Liver (tissue), 9 donors: ENCODE measurements around the gene ATP6V0E2. TPM values are rescaled to one million over a fixed set of nuclear protein-coding genes. Genes with fewer than 3 reads are reported as not detected.

Experiments used
- DNase-seq: peaks from one replicate; pipeline ENCODE4 v3.0.0-alpha.2; 2017; ENCODE audit warnings: low spot score
- H3K27ac ChIP-seq, 2 donors: one replicate each; pipeline ENCODE4 v1.7.0; 2013; ENCODE audit warnings: inconsistent platforms in 2 of 2, low read length in 2 of 2, control low read depth in 1 of 2, low read depth in 1 of 2, mild to moderate bottlenecking in 1 of 2
- H3K27me3 ChIP-seq, 4 donors: one replicate each; pipeline versions ENCODE4 v1.6.1 to v1.7.0; 2013; ENCODE audit warnings: low read length in 3 of 4, inconsistent platforms in 1 of 4, mild to moderate bottlenecking in 1 of 4, moderate library complexity in 1 of 4; ENCODE audit not compliant: control insufficient read depth in 4 of 4, insufficient read depth in 4 of 4
- H3K36me3 ChIP-seq, 4 donors: one replicate each; pipeline versions ENCODE4 v1.6.1 to v1.7.0; 2013; ENCODE audit warnings: low read length in 3 of 4, mild to moderate bottlenecking in 3 of 4, low read depth in 1 of 4, moderate library complexity in 1 of 4; ENCODE audit not compliant: control insufficient read depth in 4 of 4, insufficient read depth in 3 of 4
- H3K4me1 ChIP-seq, 4 donors: one replicate each; pipeline versions ENCODE4 v1.6.1 to v1.7.0; 2013; ENCODE audit warnings: low read length in 3 of 4, mild to moderate bottlenecking in 3 of 4, moderate library complexity in 1 of 4; ENCODE audit not compliant: control insufficient read depth in 4 of 4, insufficient read depth in 4 of 4
- H3K4me3 ChIP-seq, 3 donors: one replicate each; pipeline versions ENCODE4 v1.6.1 to v1.7.0; 2013; ENCODE audit warnings: low read length in 3 of 3, control low read depth in 1 of 3, low read depth in 1 of 3, mild to moderate bottlenecking in 1 of 3
- H3K9ac ChIP-seq, 2 donors: one replicate each; pipeline ENCODE4 v1.7.0; 2013; ENCODE audit warnings: low read length in 2 of 2, mild to moderate bottlenecking in 2 of 2, moderate library complexity in 2 of 2, control low read depth in 1 of 2, low read depth in 1 of 2
- H3K9me3 ChIP-seq, 4 donors: one replicate each; pipeline versions ENCODE4 v1.6.1 to v1.7.0; 2013; ENCODE audit warnings: low read length in 3 of 4; ENCODE audit not compliant: control insufficient read depth in 4 of 4
- EGR1 ChIP-seq, 2 donors: IDR thresholded peaks; 2 replicates each; pipeline ENCODE4 v1.6.1; 2016 to 2018; ENCODE audit warnings: antibody characterized with exemption in 2 of 2, low read depth in 2 of 2
- FOXA1 ChIP-seq: IDR thresholded peaks from 2 replicates; pipeline ENCODE4 v1.6.1; 2016; ENCODE audit warnings: antibody characterized with exemption
- FOXA2 ChIP-seq: IDR thresholded peaks from 2 replicates; pipeline ENCODE4 v1.6.1; 2016; ENCODE audit warnings: antibody characterized with exemption
- HNF4G ChIP-seq: IDR thresholded peaks from 2 replicates; pipeline ENCODE4 v1.6.1; 2016; ENCODE audit warnings: antibody characterized with exemption
- JUND ChIP-seq, 2 donors: IDR thresholded peaks; 2 replicates each; pipeline ENCODE4 v1.6.1; 2016; ENCODE audit warnings: antibody characterized with exemption in 2 of 2
- MAX ChIP-seq: IDR thresholded peaks from 2 replicates; pipeline ENCODE4 v1.6.1; 2016; ENCODE audit warnings: antibody characterized with exemption
- NR2F2 ChIP-seq: IDR thresholded peaks from 2 replicates; pipeline ENCODE4 v1.6.1; 2016; ENCODE audit warnings: antibody characterized with exemption
- RAD21 ChIP-seq, 2 donors: IDR thresholded peaks; 2 replicates each; pipeline ENCODE4 v1.6.1; 2016; ENCODE audit warnings: antibody characterized with exemption in 2 of 2, mild to moderate bottlenecking in 2 of 2
- REST ChIP-seq: IDR thresholded peaks from 2 replicates; pipeline ENCODE4 v1.6.1; 2016; ENCODE audit warnings: antibody characterized with exemption, mild to moderate bottlenecking
- RXRA ChIP-seq, 2 donors: IDR thresholded peaks; 2 replicates each; pipeline ENCODE4 v1.6.1; 2017 to 2018; ENCODE audit warnings: antibody characterized with exemption in 2 of 2, mild to moderate bottlenecking in 1 of 2
- SP1 ChIP-seq: IDR thresholded peaks from 2 replicates; pipeline ENCODE4 v1.6.1; 2018; ENCODE audit warnings: antibody characterized with exemption, mild to moderate bottlenecking
- TAF1 ChIP-seq: conservative IDR thresholded peaks from 2 replicates; pipeline ENCODE4 v1.6.1; 2016; ENCODE audit warnings: antibody characterized with exemption, mild to moderate bottlenecking
- YY1 ChIP-seq: IDR thresholded peaks from 2 replicates; pipeline ENCODE4 v1.6.1; 2016; ENCODE audit warnings: antibody characterized with exemption, mild to moderate bottlenecking
- WGBS: extraction: QIAGEN DNeasy Blood & Tissue Kit; methylation state at CpG from one replicate; pipeline ENCODE4 v1.1.7; 2013; 5-methylcytosine and 5-hydroxymethylcytosine counted together
- polyA plus RNA-seq, 2 donors: library from polyadenylated mRNA; stranded (reverse) in 1 of 2; unstranded in 1 of 2; fragments of 200-250 nt in 1 of 2; fragments of >200 nt in 1 of 2; fragmentation: Nextera tagmentation in 1 of 2; extraction: Ambion mirVana in 1 of 2; gene quantifications; one replicate each; pipeline versions ENCODE4 v1.2.1 to v1.2.3, GENCODE V29; 2013 to 2015
- total RNA-seq, 2 donors: library from RNA; depleted of rRNA; stranded (reverse); fragments of >200 nt; gene quantifications; one replicate each; pipeline ENCODE4 v1.2.3, GENCODE V29; 2014
- TF ChIP-seq, protein P1 (sequence below): IDR thresholded peaks from 2 replicates; pipeline ENCODE4 v1.6.1; 2016; ENCODE audit warnings: antibody characterized with exemption
- TF ChIP-seq, protein P2 (sequence below): fragments of 150-350 bp; IDR thresholded peaks from 2 replicates; pipeline ENCODE4 v1.5.1; 2017; ENCODE audit warnings: improper control_type of control experiment, low read depth, low read length; ENCODE audit not compliant: missing input control
- donor health status: healthy.
- donor health status: healthy.
- donor health status: healthy.
- donor health status: healthy.
- donor health status: healthy.

ATP6V0E2 gene
- total and polyA plus RNA-seq, 4 donors = 9.8 to 77.1 (median 47.5) TPM

DNA sequence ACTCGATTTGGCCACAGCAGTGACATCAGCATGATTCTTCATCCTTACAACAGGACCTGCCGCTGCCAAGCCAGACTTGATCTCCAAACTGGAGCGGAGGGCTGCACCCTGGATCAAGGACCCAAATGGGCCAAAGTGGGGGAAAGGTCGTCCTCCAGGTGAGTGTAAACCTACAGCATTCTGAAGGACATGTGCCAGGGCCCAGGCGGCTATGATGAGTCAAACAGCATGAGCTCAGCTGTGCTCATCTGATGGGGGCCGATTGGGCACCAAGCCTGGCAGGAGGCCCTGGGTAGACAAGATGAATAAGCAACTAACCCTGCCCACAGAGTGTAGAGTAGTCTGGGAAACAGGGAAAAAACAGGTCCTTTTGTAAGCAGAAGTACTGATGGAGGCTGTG is 14.4 kb upstream of the ATP6V0E2 start (continued):
- TF ChIP-seq, protein P1, sequence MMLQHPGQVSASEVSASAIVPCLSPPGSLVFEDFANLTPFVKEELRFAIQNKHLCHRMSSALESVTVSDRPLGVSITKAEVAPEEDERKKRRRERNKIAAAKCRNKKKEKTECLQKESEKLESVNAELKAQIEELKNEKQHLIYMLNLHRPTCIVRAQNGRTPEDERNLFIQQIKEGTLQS = no peak
- TF ChIP-seq FOXA1 = no peak
- TF ChIP-seq JUND (IDR thresholded peaks at IDR 0.05) = no peak
- TF ChIP-seq RXRA (IDR thresholded peaks at IDR 0.05) = no peak
- TF ChIP-seq, protein P2, sequence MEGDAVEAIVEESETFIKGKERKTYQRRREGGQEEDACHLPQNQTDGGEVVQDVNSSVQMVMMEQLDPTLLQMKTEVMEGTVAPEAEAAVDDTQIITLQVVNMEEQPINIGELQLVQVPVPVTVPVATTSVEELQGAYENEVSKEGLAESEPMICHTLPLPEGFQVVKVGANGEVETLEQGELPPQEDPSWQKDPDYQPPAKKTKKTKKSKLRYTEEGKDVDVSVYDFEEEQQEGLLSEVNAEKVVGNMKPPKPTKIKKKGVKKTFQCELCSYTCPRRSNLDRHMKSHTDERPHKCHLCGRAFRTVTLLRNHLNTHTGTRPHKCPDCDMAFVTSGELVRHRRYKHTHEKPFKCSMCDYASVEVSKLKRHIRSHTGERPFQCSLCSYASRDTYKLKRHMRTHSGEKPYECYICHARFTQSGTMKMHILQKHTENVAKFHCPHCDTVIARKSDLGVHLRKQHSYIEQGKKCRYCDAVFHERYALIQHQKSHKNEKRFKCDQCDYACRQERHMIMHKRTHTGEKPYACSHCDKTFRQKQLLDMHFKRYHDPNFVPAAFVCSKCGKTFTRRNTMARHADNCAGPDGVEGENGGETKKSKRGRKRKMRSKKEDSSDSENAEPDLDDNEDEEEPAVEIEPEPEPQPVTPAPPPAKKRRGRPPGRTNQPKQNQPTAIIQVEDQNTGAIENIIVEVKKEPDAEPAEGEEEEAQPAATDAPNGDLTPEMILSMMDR = no peak

GRCh38 chr7:149859876-149860275 is 13.9 kb upstream of the ATP6V0E2 start:
- no peak for TF ChIP-seq REST
- no peak for TF ChIP-seq HNF4G
- no peak for TF ChIP-seq RXRA (IDR thresholded peaks at IDR 0.05)
- TF ChIP-seq SP1 = no peak
- TF ChIP-seq YY1 = no peak
- no peak for TF ChIP-seq MAX
- no peak for TF ChIP-seq FOXA1
- TF ChIP-seq FOXA2 = no peak
- no peak for TF ChIP-seq RAD21 (IDR thresholded peaks at IDR 0.05)
- no peak for TF ChIP-seq JUND (IDR thresholded peaks at IDR 0.05)
- no peak for TF ChIP-seq TAF1
- no peak for TF ChIP-seq EGR1 (IDR thresholded peaks at IDR 0.05; ENCODE audit: low read depth in 2 of 2)
- TF ChIP-seq, protein P2 = no peak
- no peak for TF ChIP-seq NR2F2
- peaks cover 0 to under 1% (median under 1%) of the 10 kb centered on the region in 4 donors for H3K4me1 ChIP-seq
- DNase-seq = no peak
- WGBS = 91% methylated on average over 4 of the region's 4 CpGs
- H3K36me3 ChIP-seq = peaks cover 3 to 31% (median 6%) of the 10 kb centered on the region in 4 donors
- no peaks in the 10 kb centered on the region for H3K27me3 ChIP-seq
- H3K9ac ChIP-seq = no peak overlapping the region
- H3K4me3 ChIP-seq = no peak overlapping the region
- no peak overlapping the region for H3K27ac ChIP-seq
- no peaks in the 10 kb centered on the region for H3K9me3 ChIP-seq
